Breast epithelium (tissue), 3 donors: ENCODE results near the gene SELENOP.

Experiments
- POLR2A ChIP-seq: fragments of 450-650 bp; IDR thresholded peaks from one replicate; pipeline ENCODE4 v1.6.1; 2016; ENCODE audit warnings: antibody characterized with exemption, mild to moderate bottlenecking, moderate library complexity
- TF ChIP-seq, protein P1 (sequence below), 3 donors: fragments of 450-650 bp; IDR thresholded peaks; one replicate each; pipeline ENCODE4 v1.5.1; 2016 to 2017; ENCODE audit warnings: antibody characterized with exemption in 3 of 3, mild to moderate bottlenecking in 3 of 3, moderate library complexity in 3 of 3

DNA sequence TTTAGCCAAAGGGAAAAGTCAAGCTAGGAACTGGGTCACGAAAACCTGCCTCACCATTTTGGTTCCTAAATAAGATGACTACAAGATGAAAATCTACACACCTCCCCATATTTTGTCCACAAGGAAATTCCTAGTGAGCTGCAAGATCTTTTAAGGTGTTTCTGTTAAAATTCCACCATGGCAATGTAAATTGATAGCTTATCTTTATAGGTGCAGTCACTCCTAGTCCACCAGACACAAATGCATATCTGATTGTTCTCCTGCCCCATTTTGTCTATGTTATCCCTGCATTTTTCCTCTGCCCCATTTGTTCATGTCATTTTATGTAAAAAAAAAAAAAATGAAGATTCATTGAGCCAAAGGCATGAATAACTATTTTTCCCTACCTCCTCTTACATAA, 41.1 kb upstream of the SELENOP start:
- TF ChIP-seq POLR2A: no peak
- TF ChIP-seq, protein P1, sequence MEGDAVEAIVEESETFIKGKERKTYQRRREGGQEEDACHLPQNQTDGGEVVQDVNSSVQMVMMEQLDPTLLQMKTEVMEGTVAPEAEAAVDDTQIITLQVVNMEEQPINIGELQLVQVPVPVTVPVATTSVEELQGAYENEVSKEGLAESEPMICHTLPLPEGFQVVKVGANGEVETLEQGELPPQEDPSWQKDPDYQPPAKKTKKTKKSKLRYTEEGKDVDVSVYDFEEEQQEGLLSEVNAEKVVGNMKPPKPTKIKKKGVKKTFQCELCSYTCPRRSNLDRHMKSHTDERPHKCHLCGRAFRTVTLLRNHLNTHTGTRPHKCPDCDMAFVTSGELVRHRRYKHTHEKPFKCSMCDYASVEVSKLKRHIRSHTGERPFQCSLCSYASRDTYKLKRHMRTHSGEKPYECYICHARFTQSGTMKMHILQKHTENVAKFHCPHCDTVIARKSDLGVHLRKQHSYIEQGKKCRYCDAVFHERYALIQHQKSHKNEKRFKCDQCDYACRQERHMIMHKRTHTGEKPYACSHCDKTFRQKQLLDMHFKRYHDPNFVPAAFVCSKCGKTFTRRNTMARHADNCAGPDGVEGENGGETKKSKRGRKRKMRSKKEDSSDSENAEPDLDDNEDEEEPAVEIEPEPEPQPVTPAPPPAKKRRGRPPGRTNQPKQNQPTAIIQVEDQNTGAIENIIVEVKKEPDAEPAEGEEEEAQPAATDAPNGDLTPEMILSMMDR (IDR thresholded peaks at IDR 0.05): no peak
